DOHH2 (cell line): Measurements from ENCODE around the gene FAM83F.

Experiments
- EZH2phosphoT487 ChIP-seq: fragments of 200-600 bp; sonication (generic); IDR thresholded peaks from 2 replicates; pipeline ENCODE4 v1.6.1; 2017; ENCODE audit warnings: borderline replicate concordance, mild to moderate bottlenecking, antibody characterized with exemption, low read length, moderate library complexity, mixed read lengths
- TF ChIP-seq, protein P1 (sequence below): fragments of 200-600 bp; sonication (generic); IDR thresholded peaks from one replicate; pipeline ENCODE4 v1.5.1; 2014; ENCODE audit warnings: antibody characterized with exemption, mild to moderate bottlenecking, low read depth, low read length; ENCODE audit not compliant: poor library complexity, severe bottlenecking

DNA sequence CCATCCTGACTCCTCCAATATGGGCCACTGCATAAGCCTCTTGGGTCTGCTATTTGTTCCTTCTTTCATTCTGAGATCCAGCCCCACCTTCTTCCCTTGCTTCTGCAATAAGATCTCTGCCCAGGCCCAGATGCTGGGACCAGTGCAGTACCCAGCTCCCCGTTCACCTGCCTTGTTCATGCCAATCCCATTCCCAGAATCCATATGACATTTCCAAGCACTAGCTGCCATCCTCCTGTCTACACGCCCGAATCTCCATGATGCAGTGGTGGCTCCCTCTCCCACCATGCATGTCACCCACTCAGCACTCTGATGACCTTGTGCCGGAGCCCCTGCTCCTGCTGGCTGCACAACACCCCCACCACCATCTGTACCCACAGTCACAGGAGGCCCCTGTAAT, 11.4 kb upstream of the FAM83F start:
- TF ChIP-seq, protein P1, sequence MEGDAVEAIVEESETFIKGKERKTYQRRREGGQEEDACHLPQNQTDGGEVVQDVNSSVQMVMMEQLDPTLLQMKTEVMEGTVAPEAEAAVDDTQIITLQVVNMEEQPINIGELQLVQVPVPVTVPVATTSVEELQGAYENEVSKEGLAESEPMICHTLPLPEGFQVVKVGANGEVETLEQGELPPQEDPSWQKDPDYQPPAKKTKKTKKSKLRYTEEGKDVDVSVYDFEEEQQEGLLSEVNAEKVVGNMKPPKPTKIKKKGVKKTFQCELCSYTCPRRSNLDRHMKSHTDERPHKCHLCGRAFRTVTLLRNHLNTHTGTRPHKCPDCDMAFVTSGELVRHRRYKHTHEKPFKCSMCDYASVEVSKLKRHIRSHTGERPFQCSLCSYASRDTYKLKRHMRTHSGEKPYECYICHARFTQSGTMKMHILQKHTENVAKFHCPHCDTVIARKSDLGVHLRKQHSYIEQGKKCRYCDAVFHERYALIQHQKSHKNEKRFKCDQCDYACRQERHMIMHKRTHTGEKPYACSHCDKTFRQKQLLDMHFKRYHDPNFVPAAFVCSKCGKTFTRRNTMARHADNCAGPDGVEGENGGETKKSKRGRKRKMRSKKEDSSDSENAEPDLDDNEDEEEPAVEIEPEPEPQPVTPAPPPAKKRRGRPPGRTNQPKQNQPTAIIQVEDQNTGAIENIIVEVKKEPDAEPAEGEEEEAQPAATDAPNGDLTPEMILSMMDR: no peak
- no peak for TF ChIP-seq EZH2phosphoT487
